H1 (cell line): ENCODE data around the gene SPSB1. TPM values are rescaled to one million over a fixed set of nuclear protein-coding genes. Genes with fewer than 3 reads are reported as not detected.

Source experiments
- CHD2 ChIP-seq: IDR thresholded peaks from 2 replicates; pipeline ENCODE4 v1.6.1; 2012; ENCODE audit warnings: low read length, improper control_type of control experiment
- polyA plus RNA-seq, 7 experiments: library from polyadenylated mRNA; depleted of rRNA in 3 of 7; stranded (reverse) in 5 of 7; unstranded in 2 of 7; fragments of >200 nt in 5 of 7; fragments of 200-250 nt in 2 of 7; gene quantifications; 1 replicate in 5 of 7; 2 replicates in 1 of 7; 4 replicates in 1 of 7; pipeline versions ENCODE4 v1.2.1 to v1.2.3, GENCODE V29; 2011 to 2013; ENCODE audit warnings: missing spikeins in 2 of 7, mixed read lengths in 2 of 7
- total RNA-seq: library from RNA; stranded (reverse); fragmentation: NEBNext Ultra II Directional; extraction: Animal tissue kit (Norgen Biotek cat#: 25700); gene quantifications from 2 replicates; pipeline ENCODE4 v1.2.1, GENCODE V29; 2021

Gene SPSB1
- total and polyA plus RNA-seq, 2 of the 8 experiments (the other 6 are each of a cell fraction or from before 2014, with no cell fraction given) = 5.3 to 6.4 TPM

GRCh38 chr1:9253453-9254105 is 39.1 kb upstream of the SPSB1 start (continued):
- TF ChIP-seq CHD2 = no peak
